NCI-H1417 (cell line): ENCODE data around the gene TM7SF3.
"Not testable (repeated sequence)": the region's sequence is repeated elsewhere in the genome, so short reads cannot be mapped to it uniquely, and the experiment has no call there.

Experiments
- DNase-seq, 3 experiments: peaks; one replicate each; lab custom pipeline; 2025; lab: John Stamatoyannopoulos, UW

The TM7SF3 gene

GRCh38 chr12:27014085-27014858 lies at the start of gene TM7SF3:
TM7SF3 (minus strand) TSS chr12:27014384; CDS start chr12:27014168, 216 bp downstream.
- peak; percentile 93 to 98 (median 97) for DNase-seq

- no peak for DNase-seq
Observed at GRCh38 chr12:27063250-27063851, 49.2 kb upstream of the TM7SF3 start.

GRCh38 chr12:27061317-27061716 lies 47.1 kb upstream of the TM7SF3 start:
- no peak for DNase-seq

GRCh38 chr12:27060740-27061139 lies 46.6 kb upstream of the TM7SF3 start:
- DNase-seq, result no peak

GRCh38 chr12:27057543-27057942 lies 43.4 kb upstream of the TM7SF3 start:
- no peak for DNase-seq

- no peak for DNase-seq
Observed at GRCh38 chr12:27055966-27056365, 41.8 kb upstream of the TM7SF3 start.

- DNase-seq, result no peak
Observed at GRCh38 chr12:27052742-27053141, 38.6 kb upstream of the TM7SF3 start.

- no peak for DNase-seq
Observed at GRCh38 chr12:27052176-27052575, 38.0 kb upstream of the TM7SF3 start.

- DNase-seq, result no peak
Observed at GRCh38 chr12:27048822-27049752, 34.9 kb upstream of the TM7SF3 start.

GRCh38 chr12:27042018-27042417 lies 27.8 kb upstream of the TM7SF3 start:
- DNase-seq, result not testable (repeated sequence)

GRCh38 chr12:27040637-27041036 lies 26.5 kb upstream of the TM7SF3 start:
- not testable (repeated sequence) for DNase-seq

- no peak for DNase-seq
Observed at GRCh38 chr12:27034607-27035293, 20.6 kb upstream of the TM7SF3 start.

GRCh38 chr12:27032679-27033078 lies 18.5 kb upstream of the TM7SF3 start:
- DNase-seq, result no peak

- DNase-seq, result no peak
Observed at GRCh38 chr12:27031531-27031930, 17.3 kb upstream of the TM7SF3 start.

GRCh38 chr12:27026257-27026656 lies 12.1 kb upstream of the TM7SF3 start:
- DNase-seq, result no peak

GRCh38 chr12:27025116-27025515 lies 10.9 kb upstream of the TM7SF3 start:
- DNase-seq, result no peak

- DNase-seq, result no peak
Observed at GRCh38 chr12:27024291-27024690, 10.1 kb upstream of the TM7SF3 start.

- no peak for DNase-seq
Observed at GRCh38 chr12:27020761-27021160, 6.6 kb upstream of the TM7SF3 start.

GRCh38 chr12:27018037-27018436 lies 3.9 kb upstream of the TM7SF3 start:
- peak in 1 of 3 experiments; percentile 11 for DNase-seq

- DNase-seq, result not testable (repeated sequence)
Observed at GRCh38 chr12:27017163-27017823, 3.1 kb upstream of the TM7SF3 start.

- peak in 2 of 3 experiments; percentile 11 to 70 for DNase-seq
Observed at GRCh38 chr12:27015730-27016076, 1.5 kb upstream of the TM7SF3 start.
